Spleen (tissue), 7 donors: ENCODE data around the gene ISOC2.

Experiments used
- POLR2A ChIP-seq, 3 donors: fragments of 450-650 bp; IDR thresholded peaks; one replicate each; pipeline ENCODE4 v1.5.1; 2017; ENCODE audit warnings: antibody characterized with exemption in 3 of 3, mild to moderate bottlenecking in 1 of 3
- POLR2AphosphoS5 ChIP-seq, 3 donors: sonication (generic); formaldehyde crosslinking; IDR thresholded peaks; one replicate each; pipeline ENCODE4 v1.5.1; 2017; ENCODE audit warnings: antibody characterized with exemption in 3 of 3
- TF ChIP-seq, protein P1 (sequence below), 11 experiments: fragments of 200-600 bp in 7 of 11; fragments of 450-650 bp in 4 of 11; sonication (generic) in 4 of 11; IDR thresholded peaks in 8 of 11; conservative IDR thresholded peaks in 3 of 11; 1 replicate in 7 of 11; 2 replicates in 4 of 11; pipeline versions ENCODE4 v1.4.0 to v1.8.0; 2016 to 2021; ENCODE audit warnings: antibody characterized with exemption in 11 of 11, inconsistent platforms in 4 of 11, mild to moderate bottlenecking in 1 of 11
- donor health status: DM: no; HTN: no; CAD: no; lungs with moderate emphysema.
- donor health status: DM: no; HTN: no; CAD: no.
- donor health status: DM: no; HTN: no; CAD: no.

DNA sequence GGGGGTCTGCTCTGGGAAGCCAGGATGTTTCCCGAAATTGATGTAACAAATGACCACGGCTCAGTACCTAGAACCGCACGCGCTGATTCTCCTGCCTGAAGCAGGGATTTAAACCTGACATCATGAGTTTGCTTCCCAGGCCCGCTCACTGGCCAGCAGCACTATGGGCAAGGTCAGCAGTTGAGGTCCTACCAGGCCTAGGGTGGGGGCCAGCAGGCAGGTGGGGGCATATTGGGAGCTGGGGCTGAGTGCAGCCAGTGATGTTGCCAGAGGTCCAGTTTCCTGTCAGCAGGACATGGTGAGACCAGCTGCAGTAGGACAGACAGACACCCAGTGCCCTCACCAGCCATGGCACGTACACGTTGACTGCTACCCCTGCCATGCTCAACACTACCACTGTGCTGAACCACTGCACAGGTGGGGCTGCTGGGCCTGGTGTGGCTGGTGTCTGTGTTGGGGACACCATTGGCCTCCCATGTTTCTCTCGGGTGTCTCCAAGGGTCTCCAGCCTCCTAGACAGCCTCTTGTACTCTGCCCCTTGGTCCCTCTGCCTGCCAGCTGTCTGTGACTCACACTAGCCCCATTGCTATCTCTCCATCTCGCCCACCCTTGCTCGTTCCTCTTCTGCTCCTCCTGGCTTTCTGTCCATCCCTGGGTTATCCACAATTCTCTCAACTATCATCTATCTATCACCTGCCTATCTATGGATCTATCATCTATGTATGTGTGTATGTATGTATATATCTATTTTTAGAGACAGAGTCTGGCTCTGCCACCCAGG is 4.2 kb upstream of the ISOC2 start:
- TF ChIP-seq POLR2A (IDR thresholded peaks at IDR 0.05) (no peak), POLR2AphosphoS5 (IDR thresholded peaks at IDR 0.05) (no peak)
- TF ChIP-seq, protein P1, sequence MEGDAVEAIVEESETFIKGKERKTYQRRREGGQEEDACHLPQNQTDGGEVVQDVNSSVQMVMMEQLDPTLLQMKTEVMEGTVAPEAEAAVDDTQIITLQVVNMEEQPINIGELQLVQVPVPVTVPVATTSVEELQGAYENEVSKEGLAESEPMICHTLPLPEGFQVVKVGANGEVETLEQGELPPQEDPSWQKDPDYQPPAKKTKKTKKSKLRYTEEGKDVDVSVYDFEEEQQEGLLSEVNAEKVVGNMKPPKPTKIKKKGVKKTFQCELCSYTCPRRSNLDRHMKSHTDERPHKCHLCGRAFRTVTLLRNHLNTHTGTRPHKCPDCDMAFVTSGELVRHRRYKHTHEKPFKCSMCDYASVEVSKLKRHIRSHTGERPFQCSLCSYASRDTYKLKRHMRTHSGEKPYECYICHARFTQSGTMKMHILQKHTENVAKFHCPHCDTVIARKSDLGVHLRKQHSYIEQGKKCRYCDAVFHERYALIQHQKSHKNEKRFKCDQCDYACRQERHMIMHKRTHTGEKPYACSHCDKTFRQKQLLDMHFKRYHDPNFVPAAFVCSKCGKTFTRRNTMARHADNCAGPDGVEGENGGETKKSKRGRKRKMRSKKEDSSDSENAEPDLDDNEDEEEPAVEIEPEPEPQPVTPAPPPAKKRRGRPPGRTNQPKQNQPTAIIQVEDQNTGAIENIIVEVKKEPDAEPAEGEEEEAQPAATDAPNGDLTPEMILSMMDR (IDR thresholded peaks at IDR 0.05 in 8 of 11, conservative IDR thresholded peaks at IDR 0.05 in 3 of 11), result no peak
